SKM-1 (cell line): ENCODE measurements around the gene SEPHS2.
"Not testable (repeated sequence)": the region's sequence is repeated elsewhere in the genome, so short reads cannot be mapped to it uniquely, and the experiment has no call there.

Experiments
- DNase-seq: peaks from one replicate; lab custom pipeline; 2025; ENCODE audit not compliant: unreplicated experiment; lab: John Stamatoyannopoulos, UW

SEPHS2 gene, protein sequence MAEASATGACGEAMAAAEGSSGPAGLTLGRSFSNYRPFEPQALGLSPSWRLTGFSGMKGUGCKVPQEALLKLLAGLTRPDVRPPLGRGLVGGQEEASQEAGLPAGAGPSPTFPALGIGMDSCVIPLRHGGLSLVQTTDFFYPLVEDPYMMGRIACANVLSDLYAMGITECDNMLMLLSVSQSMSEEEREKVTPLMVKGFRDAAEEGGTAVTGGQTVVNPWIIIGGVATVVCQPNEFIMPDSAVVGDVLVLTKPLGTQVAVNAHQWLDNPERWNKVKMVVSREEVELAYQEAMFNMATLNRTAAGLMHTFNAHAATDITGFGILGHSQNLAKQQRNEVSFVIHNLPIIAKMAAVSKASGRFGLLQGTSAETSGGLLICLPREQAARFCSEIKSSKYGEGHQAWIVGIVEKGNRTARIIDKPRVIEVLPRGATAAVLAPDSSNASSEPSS

DNA sequence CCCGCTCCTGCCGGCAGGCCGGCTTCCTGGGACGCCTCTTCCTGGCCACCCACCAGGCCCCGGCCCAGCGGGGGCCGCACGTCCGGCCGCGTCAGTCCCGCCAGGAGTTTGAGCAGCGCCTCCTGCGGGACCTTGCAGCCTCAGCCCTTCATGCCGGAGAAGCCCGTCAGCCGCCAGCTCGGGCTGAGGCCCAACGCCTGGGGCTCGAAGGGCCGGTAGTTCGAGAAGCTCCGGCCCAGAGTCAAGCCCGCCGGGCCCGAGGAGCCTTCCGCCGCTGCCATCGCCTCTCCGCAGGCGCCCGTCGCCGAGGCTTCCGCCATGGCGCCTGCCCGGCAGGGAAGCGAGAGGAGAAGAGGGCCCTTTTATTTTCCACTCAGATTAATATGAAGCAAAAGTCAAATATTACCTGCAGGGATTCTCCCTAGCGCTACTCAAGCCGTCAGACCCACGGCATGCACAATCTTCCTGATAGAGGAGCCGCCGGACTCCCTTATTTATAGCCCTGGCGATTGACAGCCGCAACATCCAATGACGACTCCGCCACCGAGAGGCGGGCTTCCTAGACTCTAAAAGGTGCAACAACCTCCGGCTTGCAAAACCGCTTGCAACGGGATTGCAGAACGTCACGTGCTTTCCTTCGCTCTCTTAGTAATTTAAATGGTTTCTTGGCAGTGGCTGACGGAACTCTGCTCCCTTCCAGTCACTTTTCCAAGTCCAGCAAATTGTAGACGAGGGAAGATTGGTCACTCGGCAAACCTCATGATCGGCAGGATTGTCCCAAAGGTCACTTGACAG, at the start of gene SEPHS2:
TSS of gene SEPHS2 (minus strand) at position 467 of the 795 bp plus-strand sequence. CDS start at position 320, 147 bp downstream.
- DNase-seq = peak; percentile 98

DNA sequence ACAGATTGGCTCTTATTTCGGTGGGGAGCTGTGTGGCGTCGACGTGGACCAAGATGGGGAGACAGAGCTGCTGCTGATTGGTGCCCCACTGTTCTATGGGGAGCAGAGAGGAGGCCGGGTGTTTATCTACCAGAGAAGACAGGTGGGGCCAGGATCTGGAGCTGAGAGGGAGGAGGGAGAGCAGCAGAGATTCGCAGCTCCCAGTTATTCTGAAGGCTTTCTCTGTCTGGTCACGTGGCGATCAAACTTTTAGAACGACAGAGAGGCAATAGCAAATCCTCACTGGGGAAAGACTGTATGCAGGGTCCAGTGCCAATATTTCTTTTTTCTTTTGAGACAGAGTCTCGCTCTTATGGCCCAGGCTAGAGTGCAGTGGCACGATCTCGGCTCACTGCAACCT, 49.0 kb upstream of the SEPHS2 start:
- DNase-seq = no peak

DNA sequence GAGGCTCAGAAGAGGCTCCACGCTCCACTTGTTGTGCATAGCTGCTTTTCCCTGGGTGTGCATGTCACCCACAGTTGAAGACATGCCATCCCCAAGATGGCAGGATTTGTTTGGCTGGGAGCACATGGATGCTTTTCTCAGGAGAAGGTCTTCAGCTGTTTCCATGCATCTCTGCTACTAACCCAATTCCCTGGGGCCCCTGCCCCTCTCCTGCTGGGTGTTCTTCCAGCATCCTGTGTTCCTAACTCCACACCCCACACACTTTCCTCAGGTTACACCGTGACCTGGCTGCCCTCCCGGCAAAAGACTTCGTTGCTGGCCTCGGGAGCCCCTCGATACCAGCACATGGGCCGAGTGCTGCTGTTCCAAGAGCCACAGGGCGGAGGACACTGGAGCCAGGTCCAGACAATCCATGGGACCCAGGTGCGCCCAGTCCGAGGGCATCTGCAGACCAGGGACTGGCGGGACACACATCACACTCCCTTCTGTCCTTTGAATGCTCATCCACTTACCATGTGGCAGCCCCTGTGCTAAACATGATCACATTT, 48.3 kb upstream of the SEPHS2 start:
- no peak for DNase-seq

DNA sequence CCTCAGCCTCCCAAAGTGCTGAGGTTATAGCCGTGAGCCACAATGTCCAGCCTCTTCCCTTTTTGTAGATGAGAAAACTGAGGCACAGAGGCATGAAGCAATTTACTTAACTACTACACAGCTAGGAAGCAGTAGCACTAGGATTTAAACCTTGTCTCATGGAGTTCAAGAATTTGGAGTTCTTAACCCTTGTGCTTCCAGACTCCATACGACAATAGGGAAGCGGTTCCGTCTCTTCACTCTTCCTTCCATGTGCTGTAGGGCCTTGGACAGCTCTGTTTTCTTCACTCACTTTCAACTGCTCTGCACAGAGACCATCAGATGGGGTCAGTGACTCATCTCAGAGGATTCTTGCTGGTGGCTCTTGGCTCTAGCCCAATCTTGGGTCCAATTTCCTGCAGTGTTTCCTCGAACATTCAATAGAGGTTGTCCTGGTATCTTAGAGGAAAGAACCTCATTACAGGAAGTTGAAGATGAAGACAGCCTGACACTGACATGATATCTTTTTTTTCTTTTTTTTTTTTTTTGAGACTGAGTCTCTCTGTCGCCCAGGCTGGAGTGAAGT, 46.2 kb upstream of the SEPHS2 start:
- no peak for DNase-seq

DNA sequence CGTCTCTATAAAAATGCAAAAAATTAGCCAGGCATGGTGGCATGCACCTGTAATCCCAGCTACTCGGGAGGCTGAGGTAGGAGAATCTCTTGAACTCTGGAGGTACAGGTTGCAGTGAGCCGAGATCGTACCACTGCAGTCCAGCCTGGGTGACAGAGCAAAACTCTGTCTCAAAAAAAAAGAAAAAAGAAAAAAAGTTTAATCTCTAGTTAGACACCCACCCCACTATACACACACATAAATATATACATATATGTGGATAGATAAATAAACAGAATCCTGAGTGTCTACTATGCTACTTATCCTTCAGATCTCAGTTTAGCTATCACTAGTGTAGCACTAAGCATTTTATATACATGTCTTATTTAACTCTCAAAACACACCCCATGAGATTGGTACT, 45.6 kb upstream of the SEPHS2 start:
- DNase-seq = no peak

DNA sequence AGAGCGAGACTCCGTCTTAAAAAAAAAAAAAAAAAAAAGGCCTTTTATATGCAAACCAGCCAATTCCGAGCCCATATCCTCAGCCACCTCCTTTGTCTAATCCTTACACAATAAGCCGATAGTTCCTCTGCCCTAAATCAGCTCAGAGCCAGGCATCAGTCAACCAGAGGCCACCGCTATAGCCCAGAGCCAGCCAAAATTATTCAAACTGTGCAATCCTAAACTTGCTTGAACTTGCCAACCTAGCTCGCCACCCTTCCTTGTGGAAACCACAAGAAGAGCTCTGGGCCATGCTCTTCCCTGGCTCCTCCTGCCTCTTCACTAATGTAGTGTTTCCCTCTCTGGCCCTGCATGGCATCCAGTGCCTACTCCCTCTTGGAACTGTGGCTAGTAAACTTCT, 44.5 kb upstream of the SEPHS2 start:
- no peak for DNase-seq

DNA sequence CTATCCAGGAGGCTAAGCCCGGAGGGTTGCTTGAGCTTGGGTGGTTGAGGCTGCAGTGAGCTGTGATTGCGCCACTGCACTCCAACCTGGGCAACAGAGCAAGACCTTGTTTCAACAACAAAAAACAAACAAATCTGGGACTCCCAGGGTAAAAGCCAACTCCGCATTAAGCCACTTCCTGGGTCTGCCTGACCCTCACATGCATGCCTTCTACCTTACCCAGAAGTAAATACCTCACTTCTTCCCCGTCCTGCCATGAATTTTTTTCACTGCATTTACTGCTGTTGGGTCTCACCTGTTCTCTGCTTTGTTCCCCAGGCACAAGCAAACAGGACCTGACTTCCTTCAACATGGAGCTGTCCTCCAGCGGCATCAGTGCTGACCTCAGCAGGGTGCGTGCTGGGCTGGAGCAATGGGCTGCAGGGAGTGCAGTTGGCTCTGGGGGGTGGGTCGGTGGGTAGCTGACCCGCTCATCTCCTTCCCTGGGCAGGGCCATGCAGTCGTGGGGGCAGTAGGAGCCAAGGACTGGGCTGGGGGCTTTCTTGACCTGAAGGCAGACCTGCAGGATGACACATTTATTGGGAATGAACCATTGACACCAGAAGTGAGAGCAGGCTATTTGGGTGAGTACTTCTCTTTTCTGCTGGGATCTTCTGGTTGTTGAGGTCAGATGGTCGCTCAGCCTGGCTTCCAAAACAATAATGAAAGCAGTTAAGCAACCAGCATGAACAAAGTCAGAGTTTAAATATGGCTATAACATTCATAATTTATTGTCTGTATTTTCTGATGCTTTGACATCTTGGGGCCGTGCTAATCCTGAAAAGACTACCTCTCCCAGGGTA, 43.3 kb upstream of the SEPHS2 start:
- no peak for DNase-seq

DNA sequence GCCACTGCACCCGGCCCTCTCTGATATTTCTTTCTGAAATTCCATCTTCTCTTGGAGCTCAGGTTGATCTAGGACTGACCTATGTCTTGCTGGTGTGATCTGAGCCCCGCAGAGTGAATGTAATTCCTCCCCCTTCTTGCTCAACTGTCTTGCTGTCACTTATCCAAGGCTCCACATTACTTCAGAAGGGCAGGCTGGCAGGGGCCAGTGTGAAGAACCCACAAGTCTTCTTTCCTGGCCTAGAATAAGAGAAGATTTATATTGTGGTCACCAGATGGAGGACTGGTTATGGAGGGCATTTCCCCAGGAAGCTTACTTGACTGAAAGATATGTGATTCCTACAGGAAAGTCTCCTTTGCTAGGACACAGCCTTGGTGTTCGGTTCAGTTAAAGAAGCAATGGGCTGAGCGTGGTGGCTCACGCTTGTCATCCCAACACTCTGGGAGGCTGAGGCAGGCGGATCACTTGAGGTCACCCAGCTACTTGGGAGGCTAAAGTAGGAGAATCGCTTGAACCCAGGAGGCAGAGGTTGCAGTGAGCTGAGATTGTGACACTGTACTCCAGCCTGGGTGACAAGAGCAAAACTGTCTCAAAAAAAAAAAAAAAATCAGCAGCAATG, 40.3 kb upstream of the SEPHS2 start:
- DNase-seq = no peak

DNA sequence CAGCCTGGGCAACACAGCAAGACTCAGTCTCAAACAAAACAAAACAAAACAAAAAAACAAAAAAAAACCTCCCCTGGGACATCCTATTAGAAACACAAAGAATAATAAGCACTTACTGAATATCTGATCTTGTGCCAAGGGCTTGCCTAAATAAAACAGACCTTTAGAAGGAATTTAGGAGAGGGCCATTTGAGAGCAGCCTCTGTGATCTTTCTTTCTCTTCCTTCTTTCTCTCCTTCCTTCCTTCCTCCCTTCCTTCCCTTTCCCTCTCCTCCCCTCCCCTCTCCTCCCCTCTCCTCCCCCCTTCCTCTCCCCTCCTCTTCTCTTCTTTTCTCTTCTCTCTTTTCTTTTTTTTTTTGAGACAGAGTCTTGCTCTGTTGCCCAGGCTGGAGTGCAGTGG, 39.2 kb upstream of the SEPHS2 start:
- DNase-seq = no peak

DNA sequence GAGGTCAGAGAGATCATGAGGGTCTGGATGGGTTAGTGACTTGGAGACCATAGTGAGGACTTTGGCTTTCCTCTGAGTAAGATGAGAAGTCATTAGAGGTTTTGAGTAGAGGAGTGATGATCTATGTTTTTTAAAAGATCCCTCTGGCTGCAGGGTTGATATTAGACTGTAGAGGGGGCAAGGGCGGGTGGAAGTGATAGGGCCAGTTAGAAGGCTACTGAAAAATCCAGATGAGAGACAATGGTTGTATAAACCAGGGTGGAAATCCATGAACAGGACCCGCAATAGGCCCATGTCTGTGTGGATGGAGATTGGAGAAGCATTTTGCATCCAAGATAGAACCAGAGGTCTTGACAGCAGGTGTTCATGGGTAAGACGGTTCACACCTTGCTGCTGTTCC, 36.7 kb upstream of the SEPHS2 start:
- no peak for DNase-seq

DNA sequence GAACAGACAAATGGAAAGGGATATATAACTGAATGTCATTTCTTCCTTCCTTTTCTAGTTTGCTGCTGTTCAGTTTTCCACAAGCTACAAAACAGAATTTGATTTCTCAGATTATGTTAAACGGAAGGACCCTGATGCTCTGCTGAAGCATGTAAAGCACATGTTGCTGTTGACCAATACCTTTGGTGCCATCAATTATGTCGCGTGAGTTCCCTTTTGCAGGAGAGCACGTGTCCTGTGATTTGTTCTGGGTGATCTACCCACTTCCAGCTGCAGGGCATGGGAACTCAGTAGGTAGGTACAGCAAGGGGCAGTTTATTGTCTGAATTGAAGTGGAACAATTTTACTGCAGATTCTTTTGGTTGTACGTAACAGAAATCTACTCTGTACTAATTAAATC, 35.7 kb upstream of the SEPHS2 start:
- no peak for DNase-seq

DNA sequence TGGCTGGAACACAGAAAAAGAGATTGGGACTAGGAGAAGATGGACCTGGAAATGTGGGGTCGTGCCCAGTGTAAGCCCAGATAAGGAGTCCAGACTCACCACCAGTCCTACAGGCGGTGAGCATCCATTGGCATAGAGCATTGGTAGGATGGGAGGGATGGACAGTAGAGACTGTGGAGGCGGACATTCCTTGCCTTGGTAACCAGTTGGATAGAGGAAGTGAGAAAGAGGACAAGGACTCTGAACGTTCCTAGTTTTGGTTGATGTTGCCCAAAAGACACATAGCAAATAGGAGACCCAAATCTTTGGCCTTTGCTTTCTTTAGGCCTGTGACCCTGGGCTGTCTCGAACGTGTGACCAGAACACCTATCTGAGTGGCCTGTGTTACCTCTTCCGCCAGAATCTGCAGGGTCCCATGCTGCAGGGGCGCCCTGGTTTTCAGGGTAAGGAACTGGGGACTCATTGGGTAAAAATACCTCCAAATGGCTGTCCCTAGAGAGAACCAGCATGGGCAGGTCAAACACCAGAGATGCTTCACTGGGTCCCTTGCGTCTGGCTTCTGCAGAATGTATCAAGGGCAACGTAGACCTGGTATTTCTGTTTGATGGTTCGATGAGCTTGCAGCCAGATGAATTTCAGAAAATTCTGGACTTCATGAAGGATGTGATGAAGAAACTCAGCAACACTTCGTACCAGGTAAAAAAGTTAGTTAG, 33.2 kb upstream of the SEPHS2 start:
- no peak for DNase-seq

DNA sequence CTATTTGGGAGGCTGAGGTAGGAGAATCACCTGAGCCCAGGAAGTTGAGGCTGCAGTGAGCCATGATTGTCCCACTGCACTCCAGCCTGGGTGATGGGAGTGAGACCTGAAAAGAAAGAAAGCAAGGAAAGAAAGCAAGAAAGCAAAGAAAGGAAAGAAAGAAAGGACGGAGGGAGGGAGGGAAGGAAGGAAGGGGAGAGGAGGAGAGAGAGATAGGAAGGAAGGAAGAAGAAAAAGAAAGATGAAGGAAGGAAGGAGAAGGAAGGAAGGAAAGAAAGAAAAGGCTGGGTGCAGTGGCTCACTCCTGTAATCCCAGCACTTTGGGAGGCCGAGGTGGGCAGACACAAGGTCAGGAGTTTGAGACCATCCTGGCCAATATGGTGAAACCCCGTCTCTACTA, 32.1 kb upstream of the SEPHS2 start:
- DNase-seq = not testable (repeated sequence)

DNA sequence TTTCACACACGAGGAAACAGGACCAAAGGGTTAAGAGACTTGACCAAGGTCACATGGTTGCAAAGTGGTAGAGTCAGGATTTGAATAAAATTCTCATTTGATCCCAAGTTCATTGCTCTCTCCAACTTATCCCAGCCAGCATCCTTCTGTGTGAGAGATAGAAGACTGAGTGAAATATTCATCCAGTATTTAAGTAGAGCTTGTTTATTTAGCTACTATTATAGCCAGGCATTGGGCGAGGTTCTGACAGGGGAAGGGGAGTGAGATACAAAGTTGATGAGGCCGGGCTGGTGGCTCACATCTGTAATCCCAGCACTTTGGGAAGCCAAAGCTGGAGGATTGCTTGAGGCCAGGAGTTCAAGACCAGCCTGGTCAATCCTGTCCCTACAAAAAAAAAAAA, 31.3 kb upstream of the SEPHS2 start:
- no peak for DNase-seq

DNA sequence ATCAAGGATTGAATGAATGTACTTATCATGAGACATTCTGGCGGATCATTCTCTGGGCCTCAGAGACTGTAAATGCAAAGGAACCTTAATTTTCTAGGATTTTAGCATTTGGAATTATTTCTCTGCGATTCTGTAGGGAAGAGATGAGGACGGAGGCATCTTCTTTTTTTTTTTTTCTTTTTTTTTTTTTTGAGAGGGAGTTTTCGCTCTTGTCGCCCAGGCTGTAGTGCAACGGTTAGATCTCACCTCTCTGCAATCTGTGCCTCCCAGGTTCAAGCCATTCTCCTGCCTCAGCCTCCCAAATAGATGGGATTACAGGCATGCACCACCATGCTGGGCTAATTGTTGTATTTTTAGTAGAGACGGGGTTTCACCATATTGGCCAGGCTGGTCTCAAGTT, 29.0 kb upstream of the SEPHS2 start:
- no peak for DNase-seq

DNA sequence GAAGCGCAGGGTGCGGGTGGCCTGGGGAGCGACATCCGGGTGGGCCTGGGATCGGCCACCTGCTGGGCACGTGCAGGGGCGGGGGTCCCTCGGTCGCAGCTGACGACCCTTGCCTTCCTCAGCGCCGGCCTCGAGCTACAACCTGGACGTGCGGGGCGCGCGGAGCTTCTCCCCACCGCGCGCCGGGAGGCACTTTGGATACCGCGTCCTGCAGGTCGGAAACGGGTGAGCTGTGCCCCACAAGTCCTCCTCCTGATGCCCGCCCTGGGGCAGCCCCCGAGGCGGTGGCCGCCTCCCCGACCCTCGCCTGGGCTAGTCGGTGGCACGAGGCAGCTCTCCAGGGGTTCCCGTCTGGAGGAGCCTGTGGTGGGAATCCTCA, 28.4 kb upstream of the SEPHS2 start:
- DNase-seq = no peak

DNA sequence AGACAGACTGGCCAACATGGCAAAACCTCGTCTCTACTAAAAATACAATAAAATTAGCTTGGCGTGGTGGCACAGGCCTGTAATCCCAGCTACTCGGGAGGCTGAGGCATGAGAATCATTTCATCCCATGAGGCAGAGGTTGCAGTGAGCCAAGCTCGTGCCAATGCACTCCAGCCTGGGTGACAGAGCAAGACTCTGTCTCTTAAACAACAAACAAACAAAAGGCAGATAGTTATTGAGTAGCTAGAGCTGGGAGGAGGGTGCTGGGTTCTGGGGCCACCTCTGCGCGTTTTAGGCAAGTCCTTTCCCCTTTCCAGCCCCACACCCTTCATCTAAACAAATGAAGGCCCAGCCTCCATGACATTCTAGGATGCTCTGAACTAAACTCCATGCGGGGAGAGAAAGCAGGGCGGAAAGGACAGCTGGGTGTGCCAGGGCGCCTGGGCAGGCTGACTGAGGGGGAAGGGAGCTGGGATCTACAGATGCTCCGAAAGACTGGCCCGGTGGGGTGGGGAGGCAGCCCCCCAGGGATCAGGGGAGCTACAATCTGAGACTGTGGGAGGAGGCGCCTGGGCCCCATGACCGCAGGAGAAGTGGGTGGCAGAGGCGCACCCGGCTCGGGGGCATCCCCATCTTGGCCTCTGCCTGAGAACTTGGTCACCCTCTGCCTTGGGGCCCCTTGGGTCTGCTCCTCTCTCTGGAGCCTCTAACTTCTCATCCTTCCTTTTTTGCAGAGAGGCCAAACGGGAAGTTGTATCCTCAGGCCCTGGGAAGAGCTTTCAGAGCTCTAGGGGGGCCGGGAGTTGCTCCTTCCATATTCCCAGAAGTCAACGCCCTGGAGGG, 27.8 kb upstream of the SEPHS2 start:
- peak; percentile 36 for DNase-seq

DNA sequence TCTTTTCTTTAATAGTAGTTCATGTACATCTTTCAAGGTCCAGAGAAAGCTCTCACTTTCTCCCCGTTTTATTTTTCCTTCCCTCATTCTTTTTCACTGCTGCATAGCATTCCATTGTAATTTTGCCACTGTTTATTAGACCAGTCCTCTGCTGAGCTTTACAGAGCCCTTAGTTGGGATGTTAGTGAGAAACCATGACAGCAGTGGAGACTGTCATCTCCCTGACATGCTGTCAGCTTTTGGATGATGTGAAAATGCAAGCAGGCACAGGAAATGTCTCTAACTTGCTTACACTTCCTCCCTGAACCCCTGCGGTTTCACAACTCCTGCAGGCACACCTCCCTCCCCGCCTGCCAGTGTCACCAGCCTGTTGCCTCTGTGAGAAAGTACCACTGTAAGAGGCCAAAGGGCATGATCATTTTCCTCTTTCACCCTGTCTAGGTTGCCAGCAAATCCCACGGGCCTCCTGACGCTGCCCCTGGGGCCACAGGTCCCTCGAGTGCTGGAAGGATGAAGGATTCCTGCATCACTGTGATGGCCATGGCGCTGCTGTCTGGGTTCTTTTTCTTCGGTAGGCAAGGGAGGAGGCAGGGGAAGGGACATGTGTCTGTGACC, 26.8 kb upstream of the SEPHS2 start, which contains the start of gene ITGAL:
TSS of gene ITGAL (plus strand) at position 415 of the 615 bp plus-strand sequence. CDS start at position 511, 96 bp downstream.
- DNase-seq = peak; percentile 88
